ENCODE results near the gene HVCN1. TPM values are rescaled to one million over a fixed set of nuclear protein-coding genes. Genes with fewer than 3 reads are reported as not detected.
A peak's percentile ranks its signal among the peaks of the same experiment; 100 is the strongest.

The HVCN1 gene
- total and polyA plus RNA-seq, 2 donors from 2014 or later: 4.7 to 7.1 TPM

GRCh38 chr12:110677206-110677911 is 11.6 kb downstream of the HVCN1 start:
- FAIRE-seq (no peak), DNase-seq (peak in 1 of 5 donors; percentile 18)
- Histone ChIP-seq H3K4me3 (ENCODE audit: low read length in 3 of 3) (no peak overlapping the region), H3K4me1 (ENCODE audit: control insufficient read depth in 2 of 3, insufficient read depth in 2 of 3, low read depth in 1 of 3, low read length in 3 of 3) (peaks cover 0 to 3% (median 0%) of the 10 kb centered on the region in 3 donors), H3K27ac (ENCODE audit: low read depth in 2 of 2, low read length in 2 of 2) (no peak overlapping the region), H3K9me3 (ENCODE audit: control insufficient read depth in 2 of 3, insufficient read depth in 1 of 3, low read length in 3 of 3) (no peaks in the 10 kb centered on the region), H3K36me3 (ENCODE audit: control insufficient read depth in 2 of 3, insufficient read depth in 3 of 3, low read length in 3 of 3) (no peaks in the 10 kb centered on the region), H3K27me3 (ENCODE audit: control insufficient read depth, insufficient read depth, low read length) (no peaks in the 10 kb centered on the region), H3K9ac (ENCODE audit: low read length in 3 of 3) (no peak overlapping the region)
- intact Hi-C loops (cut with DNase I): no loop called here
- TF ChIP-seq, protein P1, sequence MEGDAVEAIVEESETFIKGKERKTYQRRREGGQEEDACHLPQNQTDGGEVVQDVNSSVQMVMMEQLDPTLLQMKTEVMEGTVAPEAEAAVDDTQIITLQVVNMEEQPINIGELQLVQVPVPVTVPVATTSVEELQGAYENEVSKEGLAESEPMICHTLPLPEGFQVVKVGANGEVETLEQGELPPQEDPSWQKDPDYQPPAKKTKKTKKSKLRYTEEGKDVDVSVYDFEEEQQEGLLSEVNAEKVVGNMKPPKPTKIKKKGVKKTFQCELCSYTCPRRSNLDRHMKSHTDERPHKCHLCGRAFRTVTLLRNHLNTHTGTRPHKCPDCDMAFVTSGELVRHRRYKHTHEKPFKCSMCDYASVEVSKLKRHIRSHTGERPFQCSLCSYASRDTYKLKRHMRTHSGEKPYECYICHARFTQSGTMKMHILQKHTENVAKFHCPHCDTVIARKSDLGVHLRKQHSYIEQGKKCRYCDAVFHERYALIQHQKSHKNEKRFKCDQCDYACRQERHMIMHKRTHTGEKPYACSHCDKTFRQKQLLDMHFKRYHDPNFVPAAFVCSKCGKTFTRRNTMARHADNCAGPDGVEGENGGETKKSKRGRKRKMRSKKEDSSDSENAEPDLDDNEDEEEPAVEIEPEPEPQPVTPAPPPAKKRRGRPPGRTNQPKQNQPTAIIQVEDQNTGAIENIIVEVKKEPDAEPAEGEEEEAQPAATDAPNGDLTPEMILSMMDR (IDR thresholded peaks at IDR 0.05; ENCODE audit: borderline replicate concordance, extremely low read depth, insufficient read depth): no peak

GRCh38 chr12:110676171-110676570 is 12.7 kb downstream of the HVCN1 start:
- Histone ChIP-seq H3K27me3 (ENCODE audit: control insufficient read depth, insufficient read depth, low read length) (no peaks in the 10 kb centered on the region), H3K27ac (ENCODE audit: low read depth in 2 of 2, low read length in 2 of 2) (no peak overlapping the region), H3K4me1 (ENCODE audit: control insufficient read depth in 2 of 3, insufficient read depth in 2 of 3, low read depth in 1 of 3, low read length in 3 of 3) (peaks cover 0 to 3% (median 0%) of the 10 kb centered on the region in 3 donors), H3K4me3 (ENCODE audit: low read length in 3 of 3) (no peak overlapping the region), H3K9ac (ENCODE audit: low read length in 3 of 3) (no peak overlapping the region), H3K9me3 (ENCODE audit: control insufficient read depth in 2 of 3, insufficient read depth in 1 of 3, low read length in 3 of 3) (no peaks in the 10 kb centered on the region), H3K36me3 (ENCODE audit: control insufficient read depth in 2 of 3, insufficient read depth in 3 of 3, low read length in 3 of 3) (no peaks in the 10 kb centered on the region)
- FAIRE-seq: no peak
- TF ChIP-seq, protein P1 (IDR thresholded peaks at IDR 0.05; ENCODE audit: borderline replicate concordance, extremely low read depth, insufficient read depth): no peak
- intact Hi-C loops (cut with DNase I): no loop called here
- peak in 1 of 5 donors; percentile 24 for DNase-seq

DNA sequence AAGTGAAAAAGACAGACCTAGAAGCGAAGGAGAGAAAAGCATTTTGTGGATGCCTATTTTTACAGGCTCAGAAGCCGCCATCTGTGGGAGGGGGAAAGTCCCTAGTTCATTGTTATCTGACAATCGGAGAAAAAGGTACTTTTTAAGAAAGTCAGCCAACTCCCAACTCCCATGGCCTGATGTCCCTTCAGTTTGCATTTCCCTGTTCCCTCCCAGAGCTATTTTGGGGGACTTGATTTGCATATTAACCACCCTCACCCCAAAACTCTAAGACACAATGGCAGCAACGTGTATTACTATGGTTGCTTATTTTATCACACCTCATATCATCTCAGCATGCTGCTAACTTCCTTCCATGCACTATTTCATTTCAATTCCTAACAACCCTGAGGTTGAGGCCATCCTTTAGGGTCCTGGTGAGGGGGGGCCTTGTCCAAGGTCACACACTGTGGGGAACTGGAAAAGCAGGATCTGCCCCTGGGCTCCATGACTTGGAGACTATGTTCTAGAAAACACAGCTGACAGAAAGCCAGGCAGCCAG is 18.7 kb downstream of the HVCN1 start:
- TF ChIP-seq, protein P1 (IDR thresholded peaks at IDR 0.05; ENCODE audit: borderline replicate concordance, extremely low read depth, insufficient read depth): no peak
- FAIRE-seq: no peak

More for the DNA sequence above, 18.7 kb downstream of the HVCN1 start:
- no peak overlapping the region for H3K9ac ChIP-seq (ENCODE audit: low read length in 3 of 3)
- intact Hi-C loops (cut with DNase I): no loop called here
- no peaks in the 10 kb centered on the region for H3K36me3 ChIP-seq (ENCODE audit: control insufficient read depth in 2 of 3, insufficient read depth in 3 of 3, low read length in 3 of 3)
- H3K27me3 ChIP-seq (ENCODE audit: control insufficient read depth, insufficient read depth, low read length): no peaks in the 10 kb centered on the region
- peak in 1 of 5 donors; percentile 26 for DNase-seq
- no peaks in the 10 kb centered on the region for H3K4me1 ChIP-seq (ENCODE audit: control insufficient read depth in 2 of 3, insufficient read depth in 2 of 3, low read depth in 1 of 3, low read length in 3 of 3)
- no peaks in the 10 kb centered on the region for H3K9me3 ChIP-seq (ENCODE audit: control insufficient read depth in 2 of 3, insufficient read depth in 1 of 3, low read length in 3 of 3)
- H3K27ac ChIP-seq (ENCODE audit: low read depth in 2 of 2, low read length in 2 of 2): no peak overlapping the region
- no peak overlapping the region for H3K4me3 ChIP-seq (ENCODE audit: low read length in 3 of 3)

Measured in kidney (tissue), 14 donors.